ENCODE data around the gene GCNT2.

- TF ChIP-seq CTCF (IDR thresholded peaks at IDR 0.05): no peak
- TF ChIP-seq POLR2A (IDR thresholded peaks at IDR 0.05): no peak
These were observed 89.1 kb downstream of the GCNT2 start for GRCh38 chr6:10610289-10610688.
